GM12801 (cell line): ENCODE results near the gene SHB.

ENCODE experiments used
- TF ChIP-seq, protein P1 (sequence below): IDR thresholded peaks from one replicate; pipeline ENCODE4 v1.5.1; 2011; ENCODE audit warnings: control low read depth; ENCODE audit not compliant: insufficient read length; ENCODE audit errors: extremely low read depth

The SHB gene

DNA sequence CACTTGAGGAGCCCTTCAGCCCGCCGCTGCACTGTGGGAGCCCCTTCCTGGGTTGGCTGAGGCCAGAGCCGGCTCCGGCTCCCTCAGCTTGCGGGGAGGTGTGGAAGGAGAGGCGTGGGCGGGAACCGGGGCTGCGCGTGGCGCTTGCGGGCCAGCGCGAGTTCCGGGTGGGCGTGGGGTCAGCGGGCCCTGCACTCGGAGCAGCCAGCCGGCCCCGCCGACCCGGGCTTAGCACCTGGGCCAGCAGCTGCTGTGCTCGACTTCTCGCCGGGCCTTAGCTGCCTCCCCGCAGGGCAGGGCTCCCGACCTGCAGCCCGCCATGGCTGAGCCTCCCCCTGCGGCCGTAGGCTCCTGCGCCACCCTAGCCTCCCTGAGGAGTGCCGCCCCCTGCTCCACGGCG, 6.2 kb upstream of the SHB start:
- TF ChIP-seq, protein P1, sequence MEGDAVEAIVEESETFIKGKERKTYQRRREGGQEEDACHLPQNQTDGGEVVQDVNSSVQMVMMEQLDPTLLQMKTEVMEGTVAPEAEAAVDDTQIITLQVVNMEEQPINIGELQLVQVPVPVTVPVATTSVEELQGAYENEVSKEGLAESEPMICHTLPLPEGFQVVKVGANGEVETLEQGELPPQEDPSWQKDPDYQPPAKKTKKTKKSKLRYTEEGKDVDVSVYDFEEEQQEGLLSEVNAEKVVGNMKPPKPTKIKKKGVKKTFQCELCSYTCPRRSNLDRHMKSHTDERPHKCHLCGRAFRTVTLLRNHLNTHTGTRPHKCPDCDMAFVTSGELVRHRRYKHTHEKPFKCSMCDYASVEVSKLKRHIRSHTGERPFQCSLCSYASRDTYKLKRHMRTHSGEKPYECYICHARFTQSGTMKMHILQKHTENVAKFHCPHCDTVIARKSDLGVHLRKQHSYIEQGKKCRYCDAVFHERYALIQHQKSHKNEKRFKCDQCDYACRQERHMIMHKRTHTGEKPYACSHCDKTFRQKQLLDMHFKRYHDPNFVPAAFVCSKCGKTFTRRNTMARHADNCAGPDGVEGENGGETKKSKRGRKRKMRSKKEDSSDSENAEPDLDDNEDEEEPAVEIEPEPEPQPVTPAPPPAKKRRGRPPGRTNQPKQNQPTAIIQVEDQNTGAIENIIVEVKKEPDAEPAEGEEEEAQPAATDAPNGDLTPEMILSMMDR = no peak

DNA sequence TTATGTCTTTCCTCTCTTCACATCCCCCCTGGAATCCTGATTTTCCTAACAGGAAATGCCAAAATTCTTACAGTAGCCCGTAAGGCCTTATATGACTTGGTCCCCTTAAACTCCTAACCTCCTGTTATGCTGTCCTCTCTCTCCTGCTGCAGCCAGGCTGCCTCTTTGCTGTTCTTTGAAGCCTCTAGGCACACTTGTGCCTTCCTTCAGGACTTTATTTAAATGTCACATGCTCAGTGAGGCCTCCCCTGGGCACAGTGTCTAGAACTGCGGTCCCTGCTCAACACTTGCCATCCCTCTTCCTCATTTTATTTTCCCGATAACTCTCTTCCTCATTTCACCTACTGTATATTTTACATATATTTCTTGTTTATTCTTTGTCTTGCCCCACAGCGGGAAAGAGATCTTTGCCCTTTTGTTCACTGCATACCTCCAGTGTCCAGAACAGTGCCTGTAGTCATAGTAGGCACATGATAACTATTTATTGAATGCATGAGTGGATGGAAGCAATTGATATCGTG, 5.5 kb upstream of the SHB start:
- TF ChIP-seq, protein P1 = no peak

DNA sequence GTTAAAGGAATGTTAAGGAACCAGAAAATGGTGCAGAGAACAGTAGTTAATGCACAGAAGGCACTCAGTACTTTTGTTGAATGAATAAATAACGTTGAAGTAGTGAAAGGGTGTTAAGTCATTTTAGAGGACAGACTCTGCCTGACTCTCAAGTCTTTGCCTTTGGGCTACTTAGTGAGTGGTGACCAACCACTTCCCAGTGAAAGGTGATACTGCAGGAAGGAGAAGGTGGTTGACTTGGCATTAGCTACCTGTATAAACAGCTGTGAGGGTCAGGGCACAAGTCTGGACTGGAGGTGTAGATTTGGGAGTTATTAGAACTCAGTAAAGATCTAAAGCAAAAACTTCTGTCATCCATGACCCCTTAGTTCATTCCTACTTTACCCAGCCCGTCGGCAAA, 4.9 kb upstream of the SHB start:
- TF ChIP-seq, protein P1 = no peak

DNA sequence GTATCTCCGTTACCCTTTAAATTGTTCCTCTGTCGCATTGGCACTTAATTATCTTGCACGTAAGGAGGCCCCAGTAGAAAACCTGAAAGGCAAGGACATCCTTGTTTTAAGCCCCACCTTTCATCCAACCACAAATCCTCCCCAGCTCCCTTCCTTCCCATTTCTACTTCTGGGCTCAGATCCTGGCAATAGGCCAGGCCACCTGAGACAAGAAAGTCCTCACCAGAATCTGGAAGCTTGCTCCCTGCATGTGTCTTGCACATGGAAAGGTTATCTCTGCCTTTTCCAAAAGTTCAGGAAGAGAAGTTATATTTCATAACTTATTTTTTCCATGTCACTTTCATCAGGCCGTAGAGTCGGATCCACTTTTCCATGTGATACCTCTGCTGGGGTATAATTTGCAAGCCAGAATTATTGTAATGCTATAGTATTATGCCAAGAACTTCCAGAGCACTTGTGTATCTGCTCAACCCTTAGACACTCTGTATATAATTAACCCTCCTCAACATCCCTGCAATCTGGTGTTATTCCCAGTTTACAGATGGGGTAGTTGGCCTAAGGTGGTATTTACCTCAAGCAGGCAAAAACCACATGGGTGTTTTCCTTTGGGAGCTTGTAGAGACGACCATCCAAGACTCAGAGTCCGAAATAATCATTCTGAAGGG, 2.6 kb upstream of the SHB start:
- TF ChIP-seq, protein P1 = no peak

DNA sequence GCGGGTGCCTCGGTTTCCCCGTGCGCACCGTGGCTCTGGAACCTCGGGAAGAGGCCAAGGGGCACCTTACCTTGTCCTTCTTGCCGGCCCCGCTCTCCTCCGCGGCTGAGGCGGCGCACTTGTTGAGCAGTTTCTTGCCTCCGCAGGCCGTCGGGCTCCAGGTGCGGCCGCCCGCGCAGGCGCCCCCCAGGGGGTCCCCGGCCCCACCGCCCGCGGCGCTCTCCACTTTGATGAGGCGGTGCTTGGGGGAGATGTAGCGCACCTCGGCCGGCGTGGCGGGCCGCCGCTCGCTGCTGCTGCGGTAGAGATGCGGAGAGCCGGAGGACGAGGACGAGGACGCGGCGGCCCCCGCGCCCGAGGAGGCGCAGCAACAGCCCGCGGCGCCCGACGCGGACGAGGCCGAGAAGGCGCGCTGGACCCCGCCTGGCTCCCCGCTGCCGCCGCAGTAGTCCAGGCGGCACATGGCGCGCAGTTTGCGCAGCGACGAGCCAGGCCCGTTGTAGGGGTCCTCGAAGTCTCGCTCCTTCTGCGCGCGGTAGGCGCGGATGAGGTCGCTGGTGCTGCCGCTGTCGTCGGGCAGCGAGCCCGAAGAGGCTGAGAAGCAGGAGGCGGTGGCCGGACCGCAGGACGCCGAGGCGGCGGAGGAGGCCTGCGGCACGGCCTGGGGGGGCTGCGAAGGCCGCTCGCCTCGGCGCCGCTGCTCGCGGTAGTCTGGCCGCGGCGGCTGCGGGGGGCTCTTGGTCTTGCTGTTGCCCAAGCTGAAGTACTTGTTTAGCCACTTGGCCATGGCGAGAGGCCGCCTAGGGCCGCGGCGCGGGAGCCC, 957 bp downstream of the SHB start:
- TF ChIP-seq, protein P1 = no peak

DNA sequence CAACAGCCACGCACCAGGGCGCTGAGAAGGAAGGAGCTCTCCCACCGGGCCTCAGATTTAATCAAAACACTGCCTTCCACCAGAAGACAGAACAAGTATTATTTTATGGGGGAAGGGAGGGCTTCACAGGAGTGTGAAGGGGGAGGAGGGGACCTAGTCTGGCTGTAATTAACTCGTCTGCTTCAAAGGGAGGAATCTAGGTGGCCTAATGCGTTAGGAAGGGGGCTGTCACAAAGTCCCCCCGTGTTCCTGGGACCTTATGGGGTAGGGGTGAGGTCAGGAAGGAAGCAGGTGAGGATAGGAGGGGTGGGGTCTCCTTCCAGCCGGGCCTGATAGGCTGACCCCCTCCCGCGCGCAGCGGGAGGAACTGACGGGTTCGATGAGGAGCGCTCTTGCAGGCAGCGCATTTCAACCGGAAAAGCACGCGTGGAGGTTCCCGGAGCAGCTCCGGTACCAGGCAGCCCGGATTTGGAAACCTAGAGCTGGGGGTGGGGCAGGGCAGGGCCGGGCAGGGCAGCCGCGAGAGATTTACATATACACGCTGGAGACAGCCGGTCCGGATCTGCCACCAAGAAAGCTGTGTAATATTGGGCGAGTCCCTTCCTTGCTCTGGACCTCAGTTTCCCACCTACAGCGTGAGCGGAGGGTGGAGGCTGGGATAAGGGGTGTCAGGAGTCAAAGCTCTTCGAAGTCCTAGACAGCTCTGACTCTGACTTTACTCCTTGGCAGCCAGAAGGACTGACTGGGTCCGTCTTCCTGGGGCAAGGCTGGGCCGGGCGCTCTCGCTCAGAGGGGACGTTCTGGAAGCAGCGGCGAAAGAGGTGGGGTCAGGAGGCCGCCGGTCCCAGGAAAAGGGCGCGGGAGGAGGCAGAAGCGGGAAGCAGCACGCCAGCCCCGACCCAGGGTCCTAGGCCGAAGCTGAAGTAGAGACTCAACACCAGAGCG, 1.8 kb downstream of the SHB start:
- TF ChIP-seq, protein P1 = no peak
